Measurements from ENCODE around the gene ARID2.

Gene ARID2

GRCh38 chr12:45872446-45872845 is 142.9 kb downstream of the ARID2 start:
- no peak for DNase-seq (ENCODE audit: low spot score)

- DNase-seq (ENCODE audit: low spot score): no peak
Measured at GRCh38 chr12:45877069-45877468, 147.6 kb downstream of the ARID2 start.

- DNase-seq (ENCODE audit: low spot score): no peak
Measured at GRCh38 chr12:45878630-45879255, 149.2 kb downstream of the ARID2 start.

- DNase-seq (ENCODE audit: low spot score): peak; percentile 17
Measured at GRCh38 chr12:45879363-45879895, 149.9 kb downstream of the ARID2 start.

- DNase-seq (ENCODE audit: low spot score): no peak
Measured at GRCh38 chr12:45880533-45880932, 151.0 kb downstream of the ARID2 start.

- DNase-seq (ENCODE audit: low spot score): no peak
Measured at GRCh38 chr12:45883187-45883586, 153.7 kb downstream of the ARID2 start.

GRCh38 chr12:45886685-45887084 is 157.2 kb downstream of the ARID2 start:
- DNase-seq (ENCODE audit: low spot score): no peak

- DNase-seq (ENCODE audit: low spot score): no peak
Measured at GRCh38 chr12:45887544-45887943, 158.0 kb downstream of the ARID2 start.

GRCh38 chr12:45890276-45890675 is 160.8 kb downstream of the ARID2 start:
- DNase-seq (ENCODE audit: low spot score): no peak

GRCh38 chr12:45893240-45893639 is 163.7 kb downstream of the ARID2 start:
- DNase-seq (ENCODE audit: low spot score): no peak

- no peak for DNase-seq (ENCODE audit: low spot score)
Measured at GRCh38 chr12:45895961-45896360, 166.5 kb downstream of the ARID2 start.

GRCh38 chr12:45898094-45898493 is 168.6 kb downstream of the ARID2 start:
- DNase-seq (ENCODE audit: low spot score): no peak

- DNase-seq (ENCODE audit: low spot score): no peak
Measured at GRCh38 chr12:45907955-45908354, 178.4 kb downstream of the ARID2 start.

GRCh38 chr12:45909041-45909713 is 179.7 kb downstream of the ARID2 start:
- no peak for DNase-seq (ENCODE audit: low spot score)

GRCh38 chr12:45912774-45913173 is 183.3 kb downstream of the ARID2 start:
- no peak for DNase-seq (ENCODE audit: low spot score)

- DNase-seq (ENCODE audit: low spot score): no peak
Measured at GRCh38 chr12:45913631-45914030, 184.1 kb downstream of the ARID2 start.

GRCh38 chr12:45914090-45914489 is 184.6 kb downstream of the ARID2 start:
- DNase-seq (ENCODE audit: low spot score): no peak

- no peak for DNase-seq (ENCODE audit: low spot score)
Measured at GRCh38 chr12:45915405-45915804, 185.9 kb downstream of the ARID2 start.

GRCh38 chr12:45918818-45919217 is 189.3 kb downstream of the ARID2 start:
- no peak for DNase-seq (ENCODE audit: low spot score)

GRCh38 chr12:45928309-45928708 is 198.8 kb downstream of the ARID2 start:
- DNase-seq (ENCODE audit: low spot score): no peak

- no peak for DNase-seq (ENCODE audit: low spot score)
Measured at GRCh38 chr12:45930369-45930768, 200.9 kb downstream of the ARID2 start.

GRCh38 chr12:45933504-45933903 is 204.0 kb downstream of the ARID2 start:
- no peak for DNase-seq (ENCODE audit: low spot score)

GRCh38 chr12:45934956-45935355 is 205.4 kb downstream of the ARID2 start:
- no peak for DNase-seq (ENCODE audit: low spot score)

- peak; percentile 16 for DNase-seq (ENCODE audit: low spot score)
Measured at GRCh38 chr12:45938566-45938965, 209.1 kb downstream of the ARID2 start.
